HCT116 (cell line): Measurements from ENCODE around the gene MYCL. TPM values are rescaled to one million over a fixed set of nuclear protein-coding genes. Genes with fewer than 3 reads are reported as not detected.

Experiments
- ATAC-seq: fragments of 200-7000 bp; cut with Tn5 transposase; 2 replicates; pipeline ENCODE4 v1.9.1; 2020; ENCODE audit warnings: mild to moderate bottlenecking, moderate library complexity
- BruUV-seq: library from RNA; stranded (reverse); fragments of 400-500 nt; replicated peaks from 2 replicates; lab custom pipeline; 2021; lab: Mats Ljungman, UMichigan
- CTCF ChIA-PET: fragments of 300-600 bp; sonication (Branson Sonifier 250); formaldehyde crosslinking; loops from one replicate; lab custom pipeline; 2021; ENCODE audit warnings: antibody characterized with exemption; lab: Charles Lee
- POLR2A ChIA-PET: fragments of 300-600, 350-600 bp; sonication (Branson Sonifier 250); formaldehyde crosslinking; loops from one replicate; lab custom pipeline; 2021; ENCODE audit warnings: antibody characterized with exemption; lab: Charles Lee
- RAD21 ChIA-PET, 2 experiments: fragments of 300-600 bp; sonication (Branson Sonifier 250); formaldehyde crosslinking; loops; one replicate each; lab custom pipeline; 2023; ENCODE audit warnings: low total read pairs in 2 of 2; ENCODE audit not compliant: uncharacterized antibody in 2 of 2, unreplicated experiment in 2 of 2, low non-redundant PET in 1 of 2; lab: Charles Lee
- DNase-seq: peaks from one replicate; pipeline ENCODE4 v3.0.0-alpha.2; 2010; ENCODE audit warnings: low read depth, low spot score
- H2AFZ ChIP-seq: fragments of 200-600 bp; shearing (Covaris generic), sonication (generic); 2 replicates; pipeline ENCODE4 v1.6.1; 2017; ENCODE audit warnings: low read depth, mixed run types, mixed read lengths, antibody characterized with exemption, low read length; ENCODE audit not compliant: poor library complexity, severe bottlenecking
- H3K27ac ChIP-seq: 2 replicates; pipeline ENCODE4 v1.5.1; 2012; ENCODE audit warnings: low read depth, low read length
- H3K27me3 ChIP-seq: fragments of 200-600 bp; sonication (generic); 2 replicates; pipeline ENCODE4 v1.6.1; 2016; ENCODE audit warnings: mixed run types, low read length, mixed read lengths; ENCODE audit not compliant: insufficient read depth
- H3K36me3 ChIP-seq, 2 experiments: fragments of 200-500 bp in 1 of 2; fragments of 200-600 bp in 1 of 2; sonication (Bioruptor generic) in 1 of 2; sonication (generic) in 1 of 2; 2 replicates each; pipeline versions ENCODE4 v1.5.1 to v1.6.1; 2014 to 2016; ENCODE audit warnings: low read length in 2 of 2, inconsistent platforms in 1 of 2, mixed read lengths in 1 of 2, mixed run types in 1 of 2; ENCODE audit not compliant: insufficient read depth in 2 of 2, control insufficient read depth in 1 of 2
- H3K4me1 ChIP-seq, 2 experiments: fragments of 200-600 bp in 1 of 2; sonication (generic) in 1 of 2; 2 replicates each; pipeline versions ENCODE4 v1.5.1 to v1.6.1; 2012 to 2017; ENCODE audit warnings: low read length in 2 of 2, inconsistent platforms in 1 of 2, mild to moderate bottlenecking in 1 of 2, mixed read lengths in 1 of 2, mixed run types in 1 of 2, moderate library complexity in 1 of 2; ENCODE audit not compliant: insufficient read depth in 2 of 2, control insufficient read depth in 1 of 2
- H3K4me2 ChIP-seq: fragments of 200-600 bp; sonication (generic); 2 replicates; pipeline ENCODE4 v1.6.1; 2017; ENCODE audit warnings: mixed run types, low read length, mixed read lengths
- H3K4me3 ChIP-seq, 2 experiments: fragments of 200-600 bp in 1 of 2; sonication (generic) in 1 of 2; replicated peaks in 1 of 2; 2 replicates each; pipeline ENCODE4 v1.5.1; 2011 to 2016; ENCODE audit warnings: low read length in 2 of 2, control low read depth in 1 of 2, low read depth in 1 of 2, mild to moderate bottlenecking in 1 of 2, mixed read lengths in 1 of 2, mixed run types in 1 of 2
- H3K79me2 ChIP-seq: fragments of 200-600 bp; sonication (generic); 2 replicates; pipeline ENCODE4 v1.6.1; 2017; ENCODE audit warnings: mild to moderate bottlenecking, mixed run types, low read length, moderate library complexity, mixed read lengths; ENCODE audit not compliant: insufficient read depth
- H3K9ac ChIP-seq: fragments of 200-600 bp; sonication (generic); 2 replicates; pipeline ENCODE4 v1.6.1; 2016; ENCODE audit warnings: low read length, mixed read lengths
- H3K9me2 ChIP-seq: fragments of 200-600 bp; sonication (generic), shearing (Covaris generic); 2 replicates; pipeline ENCODE4 v1.6.1; 2017; ENCODE audit warnings: mixed run types, mild to moderate bottlenecking, moderate library complexity; ENCODE audit not compliant: insufficient read depth
- H3K9me3 ChIP-seq, 2 experiments: fragments of 200-500 bp in 1 of 2; fragments of 200-600 bp in 1 of 2; sonication (Bioruptor generic) in 1 of 2; sonication (generic) in 1 of 2; 2 replicates each; pipeline ENCODE4 v1.6.1; 2014 to 2017; ENCODE audit warnings: low read length in 2 of 2, mixed read lengths in 2 of 2, inconsistent platforms in 1 of 2, low read depth in 1 of 2, mild to moderate bottlenecking in 1 of 2, mixed run types in 1 of 2, moderate library complexity in 1 of 2; ENCODE audit not compliant: control insufficient read depth in 1 of 2, insufficient read depth in 1 of 2
- H4K20me1 ChIP-seq: fragments of 200-600 bp; sonication (generic), shearing (Covaris generic); 2 replicates; pipeline ENCODE4 v1.6.1; 2017; ENCODE audit warnings: mixed run types, mild to moderate bottlenecking, moderate library complexity; ENCODE audit not compliant: insufficient read depth
- ATF3 ChIP-seq: IDR thresholded peaks from 2 replicates; pipeline ENCODE4 v1.6.1; 2012
- CBX3 ChIP-seq: IDR thresholded peaks from 2 replicates; pipeline ENCODE4 v1.6.1; 2012; ENCODE audit warnings: low read depth
- CEBPB ChIP-seq: IDR thresholded peaks from 2 replicates; pipeline ENCODE4 v1.6.1; 2012; ENCODE audit warnings: low read depth
- EGR1 ChIP-seq: IDR thresholded peaks from 2 replicates; pipeline ENCODE4 v1.6.1; 2012; ENCODE audit warnings: low read depth
- ELF1 ChIP-seq: IDR thresholded peaks from 2 replicates; pipeline ENCODE4 v1.6.1; 2012; ENCODE audit warnings: low read depth, borderline replicate concordance
- EZH2 ChIP-seq: fragments of 200-600 bp; sonication (generic); IDR thresholded peaks from 2 replicates; pipeline ENCODE4 v1.6.1; 2017; ENCODE audit warnings: antibody characterized with exemption, mixed run types
- EZH2phosphoT487 ChIP-seq: fragments of 200-600 bp; IDR thresholded peaks from 2 replicates; pipeline ENCODE4 v1.6.1; 2018; ENCODE audit warnings: antibody characterized with exemption, borderline replicate concordance
- FOSL1 ChIP-seq: IDR thresholded peaks from 2 replicates; pipeline ENCODE4 v1.6.1; 2012; ENCODE audit warnings: low read depth
- JUND ChIP-seq: IDR thresholded peaks from 2 replicates; pipeline ENCODE4 v1.6.1; 2012
- POLR2A ChIP-seq: IDR thresholded peaks from 2 replicates; pipeline ENCODE4 v1.7.0; 2011; ENCODE audit warnings: borderline replicate concordance; ENCODE audit not compliant: insufficient read depth, insufficient read length; ENCODE audit errors: extremely low read depth
- POLR2AphosphoS5 ChIP-seq: IDR thresholded peaks from 2 replicates; pipeline ENCODE4 v1.6.1; 2011; ENCODE audit warnings: mild to moderate bottlenecking, low read depth, low read length, moderate library complexity
- RAD21 ChIP-seq: IDR thresholded peaks from 2 replicates; pipeline ENCODE4 v1.6.1; 2012; ENCODE audit warnings: low read depth, mild to moderate bottlenecking
- SIN3A ChIP-seq: IDR thresholded peaks from 2 replicates; pipeline ENCODE4 v1.6.1; 2012; ENCODE audit warnings: low read depth
- SRF ChIP-seq: IDR thresholded peaks from 2 replicates; pipeline ENCODE4 v1.6.1; 2012; ENCODE audit warnings: low read depth
- YY1 ChIP-seq: IDR thresholded peaks from 2 replicates; pipeline ENCODE4 v1.6.1; 2011; ENCODE audit warnings: low read length, low read depth, moderate library complexity, mild to moderate bottlenecking; ENCODE audit not compliant: insufficient replicate concordance; ENCODE audit errors: extremely low read depth
- ZFX ChIP-seq: fragments of 450-650 bp; IDR thresholded peaks from 2 replicates; pipeline ENCODE4 v1.6.1; 2017
- ZNF274 ChIP-seq: fragments of 200-500 bp; sonication (Bioruptor generic); IDR thresholded peaks from 2 replicates; pipeline ENCODE4 v1.6.1; 2014; ENCODE audit warnings: mild to moderate bottlenecking, low read depth, low read length, inconsistent platforms
- intact Hi-C: fragments of 100-400 bp; cut with micrococcal nuclease; formaldehyde crosslinking; loops from 2 replicates; pipeline ENCODE4 v1.10.0; 2022
- total RNA-seq: library from RNA; stranded (reverse); gene quantifications from one replicate; pipeline ENCODE4 v1.2.1, GENCODE V29; 2021; ENCODE audit not compliant: unreplicated experiment
- TF ChIP-seq, protein P1 (sequence below): IDR thresholded peaks from 2 replicates; pipeline ENCODE4 v1.6.1; 2011; ENCODE audit warnings: mild to moderate bottlenecking, low read length, moderate library complexity; ENCODE audit not compliant: insufficient replicate concordance; ENCODE audit errors: extremely low read depth
- TF ChIP-seq, protein P2 (sequence below), 3 experiments: fragments of 200-600 bp in 1 of 3; sonication (generic) in 1 of 3; IDR thresholded peaks in 2 of 3; conservative IDR thresholded peaks in 1 of 3; 2 replicates each; pipeline ENCODE4 v1.5.1; 2012 to 2017; ENCODE audit warnings: low read depth in 2 of 3, low read length in 2 of 3, antibody characterized with exemption in 1 of 3, borderline replicate concordance in 1 of 3, control low read depth in 1 of 3, mild to moderate bottlenecking in 1 of 3, mixed read lengths in 1 of 3, mixed run types in 1 of 3, moderate library complexity in 1 of 3; ENCODE audit not compliant: insufficient read depth in 1 of 3

Gene MYCL
- total RNA-seq, 1 experiment from 2014 or later = 10.0 TPM

DNA sequence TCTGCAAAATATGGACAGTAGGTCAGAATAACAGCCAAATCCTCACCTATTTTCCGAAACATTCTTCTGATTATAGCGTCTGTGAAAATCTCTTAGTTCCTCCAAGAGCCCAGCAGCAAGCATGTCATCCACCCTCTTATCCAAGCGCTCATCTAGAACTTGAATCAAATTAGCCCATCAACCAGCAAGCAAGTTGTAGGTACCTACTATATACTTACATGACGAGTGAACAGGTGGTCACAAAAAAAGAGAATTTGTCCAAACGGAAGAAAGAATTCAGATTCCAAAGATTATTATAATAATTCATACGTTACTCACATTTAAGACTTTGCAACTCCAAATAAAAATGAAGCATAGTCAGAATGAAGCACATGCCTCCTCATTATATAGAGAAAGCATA, 53.8 kb downstream of the MYCL start:
- Histone ChIP-seq H3K4me1 (no peaks in the 10 kb centered on the region), H3K4me2 (no peak overlapping the region), H3K27ac (no peak overlapping the region), H3K79me2 (peaks cover 32% of the 10 kb centered on the region; the same call in 1 of the 2 replicates), H3K9ac (no peak overlapping the region), H3K9me3 (no peaks in the 10 kb centered on the region), H3K27me3 (no peaks in the 10 kb centered on the region), H3K9me2 (no peaks in the 10 kb centered on the region), H3K4me3 (no peak overlapping the region), H2AFZ (no peak overlapping the region), H3K36me3 (peaks cover 44 to 45% of the 10 kb centered on the region in 2 experiments; a peak in 3 of 4 replicates), H4K20me1 (no peaks in the 10 kb centered on the region; the same call in 1 of the 2 replicates)
- TF ChIP-seq SRF = no peak
- TF ChIP-seq SIN3A = no peak
- no peak for TF ChIP-seq ZFX
- TF ChIP-seq ELF1 = no peak
- TF ChIP-seq RAD21 = no peak
- TF ChIP-seq POLR2AphosphoS5 = no peak
- TF ChIP-seq, protein P1, sequence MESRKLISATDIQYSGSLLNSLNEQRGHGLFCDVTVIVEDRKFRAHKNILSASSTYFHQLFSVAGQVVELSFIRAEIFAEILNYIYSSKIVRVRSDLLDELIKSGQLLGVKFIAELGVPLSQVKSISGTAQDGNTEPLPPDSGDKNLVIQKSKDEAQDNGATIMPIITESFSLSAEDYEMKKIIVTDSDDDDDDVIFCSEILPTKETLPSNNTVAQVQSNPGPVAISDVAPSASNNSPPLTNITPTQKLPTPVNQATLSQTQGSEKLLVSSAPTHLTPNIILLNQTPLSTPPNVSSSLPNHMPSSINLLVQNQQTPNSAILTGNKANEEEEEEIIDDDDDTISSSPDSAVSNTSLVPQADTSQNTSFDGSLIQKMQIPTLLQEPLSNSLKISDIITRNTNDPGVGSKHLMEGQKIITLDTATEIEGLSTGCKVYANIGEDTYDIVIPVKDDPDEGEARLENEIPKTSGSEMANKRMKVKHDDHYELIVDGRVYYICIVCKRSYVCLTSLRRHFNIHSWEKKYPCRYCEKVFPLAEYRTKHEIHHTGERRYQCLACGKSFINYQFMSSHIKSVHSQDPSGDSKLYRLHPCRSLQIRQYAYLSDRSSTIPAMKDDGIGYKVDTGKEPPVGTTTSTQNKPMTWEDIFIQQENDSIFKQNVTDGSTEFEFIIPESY = no peak
- no peak for TF ChIP-seq EZH2
- TF ChIP-seq EGR1 = no peak
- TF ChIP-seq ZNF274 = no peak
- no peak for TF ChIP-seq FOSL1
- TF ChIP-seq YY1 = no peak
- no peak for TF ChIP-seq EZH2phosphoT487
- TF ChIP-seq, protein P2, sequence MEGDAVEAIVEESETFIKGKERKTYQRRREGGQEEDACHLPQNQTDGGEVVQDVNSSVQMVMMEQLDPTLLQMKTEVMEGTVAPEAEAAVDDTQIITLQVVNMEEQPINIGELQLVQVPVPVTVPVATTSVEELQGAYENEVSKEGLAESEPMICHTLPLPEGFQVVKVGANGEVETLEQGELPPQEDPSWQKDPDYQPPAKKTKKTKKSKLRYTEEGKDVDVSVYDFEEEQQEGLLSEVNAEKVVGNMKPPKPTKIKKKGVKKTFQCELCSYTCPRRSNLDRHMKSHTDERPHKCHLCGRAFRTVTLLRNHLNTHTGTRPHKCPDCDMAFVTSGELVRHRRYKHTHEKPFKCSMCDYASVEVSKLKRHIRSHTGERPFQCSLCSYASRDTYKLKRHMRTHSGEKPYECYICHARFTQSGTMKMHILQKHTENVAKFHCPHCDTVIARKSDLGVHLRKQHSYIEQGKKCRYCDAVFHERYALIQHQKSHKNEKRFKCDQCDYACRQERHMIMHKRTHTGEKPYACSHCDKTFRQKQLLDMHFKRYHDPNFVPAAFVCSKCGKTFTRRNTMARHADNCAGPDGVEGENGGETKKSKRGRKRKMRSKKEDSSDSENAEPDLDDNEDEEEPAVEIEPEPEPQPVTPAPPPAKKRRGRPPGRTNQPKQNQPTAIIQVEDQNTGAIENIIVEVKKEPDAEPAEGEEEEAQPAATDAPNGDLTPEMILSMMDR (IDR thresholded peaks at IDR 0.05 in 2 of 3, conservative IDR thresholded peaks at IDR 0.05 in 1 of 3; ENCODE audit: borderline replicate concordance in 1 of 3, insufficient read depth in 1 of 3, low read depth in 2 of 3, low read length in 2 of 3) = no peak
- TF ChIP-seq CEBPB = no peak
- TF ChIP-seq JUND = no peak
- TF ChIP-seq ATF3 = no peak
- no peak for TF ChIP-seq CBX3
- TF ChIP-seq POLR2A = no peak
- intact Hi-C loops = no loop called here
- ChIA-PET RAD21 (no interaction called here), CTCF (no interaction called here), POLR2A (no interaction called here)
- no TSS peak for BruUV-seq
- no peak for ATAC-seq
- no peak for DNase-seq
